ENCODE results near the gene ATXN2L. TPM values are rescaled to one million over a fixed set of nuclear protein-coding genes. Genes with fewer than 3 reads are reported as not detected.
"Not testable (repeated sequence)": the region's sequence is repeated elsewhere in the genome, so short reads cannot be mapped to it uniquely, and the experiment has no call there.

Gene ATXN2L
- 288 and 313 TPM in 2 replicates for total RNA-seq

GRCh38 chr16:28822520-28823290, at the start of gene ATXN2L:
ATXN2L (plus strand) TSS chr16:28822999; CDS start chr16:28823260, 261 bp downstream.
- intact Hi-C loops (cut with micrococcal nuclease): loop anchor here (1.0 to 5.0 kb wide), 3 partner anchors 58 to 1175 kb away; partner anchors contain the start of genes HIRIP3, INO80E and MAZ

- intact Hi-C loops (cut with micrococcal nuclease): not testable (repeated sequence)
Observed at GRCh38 chr16:28781697-28782096, 41.1 kb upstream of the ATXN2L start.

GRCh38 chr16:28782357-28782756, 40.4 kb upstream of the ATXN2L start:
- intact Hi-C loops (cut with micrococcal nuclease): not testable (repeated sequence)

GRCh38 chr16:28802235-28803019, 20.4 kb upstream of the ATXN2L start:
- intact Hi-C loops (cut with micrococcal nuclease): not testable (repeated sequence)

GRCh38 chr16:28807445-28808120, 15.2 kb upstream of the ATXN2L start:
- intact Hi-C loops (cut with micrococcal nuclease): not testable (repeated sequence)

GRCh38 chr16:28820016-28820415, 2.8 kb upstream of the ATXN2L start:
- intact Hi-C loops (cut with micrococcal nuclease): loop anchor here (5.0 kb wide), 2 partner anchors 987 to 1177 kb away; partner anchors contain the start of genes HIRIP3, INO80E and MAZ

- intact Hi-C loops (cut with micrococcal nuclease): loop anchor here (5.0 kb wide), 2 partner anchors 987 to 1177 kb away; partner anchors contain the start of genes HIRIP3, INO80E and MAZ
Observed at GRCh38 chr16:28820546-28820945, 2.3 kb upstream of the ATXN2L start.

GRCh38 chr16:28821874-28822519, 802 bp upstream of the ATXN2L start:
- intact Hi-C loops (cut with micrococcal nuclease): loop anchor here (1.0 to 5.0 kb wide), 3 partner anchors 58 to 1175 kb away; partner anchors contain the start of genes HIRIP3, INO80E and MAZ

- intact Hi-C loops (cut with micrococcal nuclease): loop anchor here (5.0 kb wide), 2 partner anchors 984 to 1174 kb away; partner anchors contain the start of genes HIRIP3, INO80E and MAZ
Observed at GRCh38 chr16:28823291-28823872, 583 bp downstream of the ATXN2L start.

- intact Hi-C loops (cut with micrococcal nuclease): loop anchor here (1.0 to 5.0 kb wide), 8 partner anchors 21 to 1875 kb away; partner anchors contain the start of genes HIRIP3, INO80E, MAZ and NFATC2IP
Observed at GRCh38 chr16:28823873-28824716, 1.3 kb downstream of the ATXN2L start.

- intact Hi-C loops (cut with micrococcal nuclease): loop anchor here (1.0 to 5.0 kb wide), 8 partner anchors 21 to 1874 kb away; partner anchors contain the start of genes HIRIP3, INO80E, MAZ and NFATC2IP
Observed at GRCh38 chr16:28824717-28824973, 1.8 kb downstream of the ATXN2L start.

GRCh38 chr16:28826141-28826540, 3.3 kb downstream of the ATXN2L start:
- intact Hi-C loops (cut with micrococcal nuclease): no loop called here

- intact Hi-C loops (cut with micrococcal nuclease): no loop called here
Observed at GRCh38 chr16:28829747-28830146, 6.9 kb downstream of the ATXN2L start.

- intact Hi-C loops (cut with micrococcal nuclease): no loop called here
Observed at GRCh38 chr16:28830531-28830930, 7.7 kb downstream of the ATXN2L start.

GRCh38 chr16:28834349-28834748, 11.6 kb downstream of the ATXN2L start:
- intact Hi-C loops (cut with micrococcal nuclease): no loop called here

- intact Hi-C loops (cut with micrococcal nuclease): no loop called here
Observed at GRCh38 chr16:28834873-28835863, 12.4 kb downstream of the ATXN2L start.

- intact Hi-C loops (cut with micrococcal nuclease): no loop called here
Observed at GRCh38 chr16:28835864-28836760, 13.3 kb downstream of the ATXN2L start.

Data from T-helper 1 cell treated with Interleukin-12 subunit alpha and Interleukin-12 subunit beta and Interleukin-4 antibody, amounts not matched to agents 30 ng/mL and 1 ng/mL, for 36 hours (primary cell).